Measurements from ENCODE around the gene BCOR.

BCOR gene

DNA sequence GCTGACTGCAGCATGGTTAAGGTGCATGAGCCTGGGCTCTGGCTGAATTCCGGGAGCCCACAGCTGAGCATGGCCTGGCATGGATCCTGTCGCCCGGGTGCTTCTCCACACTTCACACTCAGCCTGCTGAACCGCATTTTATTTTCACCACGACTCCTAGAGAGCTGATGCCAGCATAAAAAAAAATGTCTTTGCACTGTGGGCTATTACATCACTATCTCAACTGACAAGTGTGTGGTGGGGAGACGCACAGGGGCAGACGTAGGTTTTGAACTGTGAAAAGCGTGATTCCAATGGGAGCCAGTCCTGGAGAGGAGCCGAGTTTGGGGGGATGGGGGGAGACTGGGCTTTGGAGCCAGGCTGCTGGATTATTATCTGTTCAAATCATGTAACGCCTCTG lies 36.8 kb downstream of the BCOR start:
- no peak for ATAC-seq
- TF ChIP-seq, protein P1, sequence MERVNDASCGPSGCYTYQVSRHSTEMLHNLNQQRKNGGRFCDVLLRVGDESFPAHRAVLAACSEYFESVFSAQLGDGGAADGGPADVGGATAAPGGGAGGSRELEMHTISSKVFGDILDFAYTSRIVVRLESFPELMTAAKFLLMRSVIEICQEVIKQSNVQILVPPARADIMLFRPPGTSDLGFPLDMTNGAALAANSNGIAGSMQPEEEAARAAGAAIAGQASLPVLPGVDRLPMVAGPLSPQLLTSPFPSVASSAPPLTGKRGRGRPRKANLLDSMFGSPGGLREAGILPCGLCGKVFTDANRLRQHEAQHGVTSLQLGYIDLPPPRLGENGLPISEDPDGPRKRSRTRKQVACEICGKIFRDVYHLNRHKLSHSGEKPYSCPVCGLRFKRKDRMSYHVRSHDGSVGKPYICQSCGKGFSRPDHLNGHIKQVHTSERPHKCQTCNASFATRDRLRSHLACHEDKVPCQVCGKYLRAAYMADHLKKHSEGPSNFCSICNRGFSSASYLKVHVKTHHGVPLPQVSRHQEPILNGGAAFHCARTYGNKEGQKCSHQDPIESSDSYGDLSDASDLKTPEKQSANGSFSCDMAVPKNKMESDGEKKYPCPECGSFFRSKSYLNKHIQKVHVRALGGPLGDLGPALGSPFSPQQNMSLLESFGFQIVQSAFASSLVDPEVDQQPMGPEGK (CRISPR knock-in tag; IDR thresholded peaks at IDR 0.05; ENCODE audit: borderline replicate concordance) = no peak
- no peak for TF ChIP-seq ZC3H10 (CRISPR knock-in tag; IDR thresholded peaks at IDR 0.05)
- TF ChIP-seq ZNF8 (CRISPR knock-in tag; IDR thresholded peaks at IDR 0.05) = no peak
- TF ChIP-seq ZFP30 (CRISPR knock-in tag; IDR thresholded peaks at IDR 0.05) = no peak
- TF ChIP-seq, protein P2, sequence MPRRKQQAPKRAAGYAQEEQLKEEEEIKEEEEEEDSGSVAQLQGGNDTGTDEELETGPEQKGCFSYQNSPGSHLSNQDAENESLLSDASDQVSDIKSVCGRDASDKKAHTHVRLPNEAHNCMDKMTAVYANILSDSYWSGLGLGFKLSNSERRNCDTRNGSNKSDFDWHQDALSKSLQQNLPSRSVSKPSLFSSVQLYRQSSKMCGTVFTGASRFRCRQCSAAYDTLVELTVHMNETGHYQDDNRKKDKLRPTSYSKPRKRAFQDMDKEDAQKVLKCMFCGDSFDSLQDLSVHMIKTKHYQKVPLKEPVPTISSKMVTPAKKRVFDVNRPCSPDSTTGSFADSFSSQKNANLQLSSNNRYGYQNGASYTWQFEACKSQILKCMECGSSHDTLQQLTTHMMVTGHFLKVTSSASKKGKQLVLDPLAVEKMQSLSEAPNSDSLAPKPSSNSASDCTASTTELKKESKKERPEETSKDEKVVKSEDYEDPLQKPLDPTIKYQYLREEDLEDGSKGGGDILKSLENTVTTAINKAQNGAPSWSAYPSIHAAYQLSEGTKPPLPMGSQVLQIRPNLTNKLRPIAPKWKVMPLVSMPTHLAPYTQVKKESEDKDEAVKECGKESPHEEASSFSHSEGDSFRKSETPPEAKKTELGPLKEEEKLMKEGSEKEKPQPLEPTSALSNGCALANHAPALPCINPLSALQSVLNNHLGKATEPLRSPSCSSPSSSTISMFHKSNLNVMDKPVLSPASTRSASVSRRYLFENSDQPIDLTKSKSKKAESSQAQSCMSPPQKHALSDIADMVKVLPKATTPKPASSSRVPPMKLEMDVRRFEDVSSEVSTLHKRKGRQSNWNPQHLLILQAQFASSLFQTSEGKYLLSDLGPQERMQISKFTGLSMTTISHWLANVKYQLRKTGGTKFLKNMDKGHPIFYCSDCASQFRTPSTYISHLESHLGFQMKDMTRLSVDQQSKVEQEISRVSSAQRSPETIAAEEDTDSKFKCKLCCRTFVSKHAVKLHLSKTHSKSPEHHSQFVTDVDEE (CRISPR knock-in tag; IDR thresholded peaks at IDR 0.05) = no peak
- no peak for TF ChIP-seq RARB (CRISPR knock-in tag; IDR thresholded peaks at IDR 0.05)
- no peak for TF ChIP-seq ZNF565 (CRISPR knock-in tag; conservative IDR thresholded peaks at IDR 0.05; ENCODE audit: low read depth)
- TF ChIP-seq PPARA (CRISPR knock-in tag; IDR thresholded peaks at IDR 0.05; ENCODE audit: borderline replicate concordance) = no peak
- TF ChIP-seq, protein P3, sequence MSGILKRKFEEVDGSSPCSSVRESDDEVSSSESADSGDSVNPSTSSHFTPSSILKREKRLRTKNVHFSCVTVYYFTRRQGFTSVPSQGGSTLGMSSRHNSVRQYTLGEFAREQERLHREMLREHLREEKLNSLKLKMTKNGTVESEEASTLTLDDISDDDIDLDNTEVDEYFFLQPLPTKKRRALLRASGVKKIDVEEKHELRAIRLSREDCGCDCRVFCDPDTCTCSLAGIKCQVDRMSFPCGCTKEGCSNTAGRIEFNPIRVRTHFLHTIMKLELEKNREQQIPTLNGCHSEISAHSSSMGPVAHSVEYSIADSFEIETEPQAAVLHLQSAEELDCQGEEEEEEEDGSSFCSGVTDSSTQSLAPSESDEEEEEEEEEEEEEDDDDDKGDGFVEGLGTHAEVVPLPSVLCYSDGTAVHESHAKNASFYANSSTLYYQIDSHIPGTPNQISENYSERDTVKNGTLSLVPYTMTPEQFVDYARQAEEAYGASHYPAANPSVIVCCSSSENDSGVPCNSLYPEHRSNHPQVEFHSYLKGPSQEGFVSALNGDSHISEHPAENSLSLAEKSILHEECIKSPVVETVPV (CRISPR knock-in tag; IDR thresholded peaks at IDR 0.05) = no peak
- no peak for TF ChIP-seq ZNF70 (CRISPR knock-in tag; IDR thresholded peaks at IDR 0.05)
- TF ChIP-seq, protein P4, sequence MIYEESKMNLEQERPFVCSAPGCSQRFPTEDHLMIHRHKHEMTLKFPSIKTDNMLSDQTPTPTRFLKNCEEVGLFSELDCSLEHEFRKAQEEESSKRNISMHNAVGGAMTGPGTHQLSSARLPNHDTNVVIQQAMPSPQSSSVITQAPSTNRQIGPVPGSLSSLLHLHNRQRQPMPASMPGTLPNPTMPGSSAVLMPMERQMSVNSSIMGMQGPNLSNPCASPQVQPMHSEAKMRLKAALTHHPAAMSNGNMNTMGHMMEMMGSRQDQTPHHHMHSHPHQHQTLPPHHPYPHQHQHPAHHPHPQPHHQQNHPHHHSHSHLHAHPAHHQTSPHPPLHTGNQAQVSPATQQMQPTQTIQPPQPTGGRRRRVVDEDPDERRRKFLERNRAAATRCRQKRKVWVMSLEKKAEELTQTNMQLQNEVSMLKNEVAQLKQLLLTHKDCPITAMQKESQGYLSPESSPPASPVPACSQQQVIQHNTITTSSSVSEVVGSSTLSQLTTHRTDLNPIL (CRISPR knock-in tag; IDR thresholded peaks at IDR 0.05; ENCODE audit: low read depth) = no peak
- TF ChIP-seq ZFP3 (CRISPR knock-in tag; IDR thresholded peaks at IDR 0.05) = no peak
- no peak for TF ChIP-seq CSDC2 (CRISPR knock-in tag; IDR thresholded peaks at IDR 0.05)
- TF ChIP-seq TOX (CRISPR knock-in tag; IDR thresholded peaks at IDR 0.05; ENCODE audit: borderline replicate concordance) = no peak
- TF ChIP-seq GLIS3 (CRISPR knock-in tag; IDR thresholded peaks at IDR 0.05) = no peak

DNA sequence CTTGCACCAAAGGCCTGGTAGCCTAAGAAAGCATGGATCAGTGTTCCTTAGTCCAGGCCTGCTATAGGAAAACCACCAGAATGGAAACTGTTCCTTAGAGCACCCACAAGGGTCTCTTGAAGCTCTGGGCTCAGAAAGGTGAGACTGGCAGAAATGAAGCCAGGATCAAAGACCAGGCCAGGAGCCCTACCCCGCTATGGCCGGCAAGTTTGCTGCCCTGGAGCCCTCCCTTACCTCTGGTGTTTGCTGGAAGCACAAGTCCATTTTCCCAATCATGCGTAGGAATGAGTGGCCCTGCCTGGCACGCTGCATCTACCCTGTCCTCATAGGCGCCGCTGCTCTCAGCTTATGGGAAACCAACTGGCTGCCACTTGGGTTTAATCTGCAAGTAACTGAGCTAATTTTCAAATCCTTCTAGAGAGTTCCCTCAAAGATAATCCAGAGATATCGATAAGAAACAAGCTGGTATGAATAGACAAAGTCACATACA lies 37.4 kb downstream of the BCOR start:
- TF ChIP-seq GLIS3 (CRISPR knock-in tag; IDR thresholded peaks at IDR 0.05) (no peak), OSR1 (CRISPR knock-in tag; IDR thresholded peaks at IDR 0.05) (no peak), ISL1 (CRISPR knock-in tag; IDR thresholded peaks at IDR 0.05) (no peak)

DNA sequence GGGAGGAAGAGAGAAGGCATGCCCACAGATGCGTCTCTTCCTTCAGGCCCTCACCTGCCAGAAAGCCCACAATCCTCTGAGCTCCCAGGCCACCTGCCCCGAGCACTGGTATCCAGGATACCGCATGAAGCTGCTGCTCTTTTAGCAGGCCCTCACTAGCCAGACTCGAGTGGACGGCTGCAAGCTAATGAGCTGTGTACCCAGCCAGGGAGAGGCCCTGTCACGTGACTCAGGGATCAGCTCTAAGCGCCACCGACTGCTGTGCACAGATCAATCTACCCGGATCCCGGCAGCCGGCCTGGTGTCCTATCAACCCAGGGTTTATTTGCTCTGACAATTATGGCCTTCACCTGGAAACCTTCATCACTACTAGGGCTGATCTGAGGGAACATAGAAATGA lies 39.0 kb downstream of the BCOR start:
- ATAC-seq = no peak
- no peak for TF ChIP-seq OSR1 (CRISPR knock-in tag; IDR thresholded peaks at IDR 0.05)
- TF ChIP-seq CSDC2 (CRISPR knock-in tag; IDR thresholded peaks at IDR 0.05) = no peak
- TF ChIP-seq ZFP30 (CRISPR knock-in tag; IDR thresholded peaks at IDR 0.05) = no peak
- no peak for TF ChIP-seq ZFP3 (CRISPR knock-in tag; IDR thresholded peaks at IDR 0.05)
- no peak for TF ChIP-seq PPARA (CRISPR knock-in tag; IDR thresholded peaks at IDR 0.05; ENCODE audit: borderline replicate concordance)
- no peak for TF ChIP-seq ZC3H10 (CRISPR knock-in tag; IDR thresholded peaks at IDR 0.05)
- TF ChIP-seq, protein P3 (CRISPR knock-in tag; IDR thresholded peaks at IDR 0.05) = no peak
- TF ChIP-seq TCF4 (CRISPR knock-in tag; IDR thresholded peaks at IDR 0.05; ENCODE audit: borderline replicate concordance) = no peak
- TF ChIP-seq, protein P2 (CRISPR knock-in tag; IDR thresholded peaks at IDR 0.05) = no peak
- no peak for TF ChIP-seq ZNF70 (CRISPR knock-in tag; IDR thresholded peaks at IDR 0.05)
- TF ChIP-seq, protein P4 (CRISPR knock-in tag; IDR thresholded peaks at IDR 0.05; ENCODE audit: low read depth) = no peak
- no peak for TF ChIP-seq ZNF8 (CRISPR knock-in tag; IDR thresholded peaks at IDR 0.05)
- TF ChIP-seq ESRRG (CRISPR knock-in tag; IDR thresholded peaks at IDR 0.05) = no peak
- no peak for TF ChIP-seq ISL1 (CRISPR knock-in tag; IDR thresholded peaks at IDR 0.05)

More for the DNA sequence above, 37.4 kb downstream of the BCOR start:
- no peak for ATAC-seq

Measured in SK-N-SH treated with all-trans-retinoic acid at 6 μM for 48 hours (cell line).